HS-27A (cell line): Measurements from ENCODE around the gene COX4I1.
"Not testable (repeated sequence)": the region's sequence is repeated elsewhere in the genome, so short reads cannot be mapped to it uniquely, and the experiment has no call there.

ENCODE experiments used
- DNase-seq: peaks from one replicate; pipeline ENCODE4 v3.0.0-alpha.2; 2012; ENCODE audit warnings: low read depth, missing footprints

Gene COX4I1

DNA sequence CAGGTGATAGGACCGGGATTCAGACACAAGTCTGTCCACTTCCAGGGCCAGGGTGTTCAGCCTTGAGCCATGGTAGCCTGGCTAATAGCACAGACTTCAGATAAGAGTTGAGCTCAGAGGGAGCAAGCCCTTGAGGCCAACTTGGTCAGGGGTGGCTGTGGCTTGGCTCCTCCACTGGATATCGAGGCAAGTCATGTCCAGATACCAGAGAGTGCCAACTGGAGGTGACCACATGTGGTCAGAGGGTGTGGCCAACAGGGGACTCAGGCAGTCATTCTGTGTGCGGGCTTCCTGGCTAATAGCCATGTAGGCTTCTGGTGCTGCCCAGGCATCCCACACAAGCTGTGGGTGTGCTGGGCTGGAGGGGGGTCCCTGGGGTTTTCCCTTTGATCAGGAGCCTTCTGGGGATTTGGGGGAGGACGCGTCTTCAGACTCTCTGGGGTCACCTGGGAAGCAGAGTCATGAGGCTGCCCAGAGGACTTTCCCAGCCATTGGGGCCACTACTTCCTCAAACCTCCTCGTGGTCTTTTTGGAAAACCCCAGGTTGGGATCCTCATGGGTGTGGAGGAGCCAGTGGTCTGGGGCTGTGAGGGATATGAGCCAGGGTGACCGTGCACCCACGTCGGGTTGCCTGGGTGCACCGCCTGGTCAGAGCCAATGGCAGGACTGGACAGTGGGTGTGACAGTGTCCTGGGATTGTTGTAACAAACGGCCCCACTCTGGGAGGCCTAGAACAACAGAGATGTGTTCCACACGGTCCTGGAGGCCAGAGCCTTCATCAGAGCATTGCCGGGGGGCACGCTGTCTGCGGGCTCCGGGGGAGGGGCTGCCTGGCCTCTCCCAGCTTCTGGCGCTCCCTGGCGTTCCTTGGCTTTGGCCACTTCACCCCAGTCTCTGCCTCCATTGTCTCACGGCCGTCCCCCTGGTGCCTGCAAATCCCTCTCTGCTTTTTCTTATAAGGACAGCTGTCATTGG lies 25.0 kb downstream of the COX4I1 start:
- no peak for DNase-seq

DNA sequence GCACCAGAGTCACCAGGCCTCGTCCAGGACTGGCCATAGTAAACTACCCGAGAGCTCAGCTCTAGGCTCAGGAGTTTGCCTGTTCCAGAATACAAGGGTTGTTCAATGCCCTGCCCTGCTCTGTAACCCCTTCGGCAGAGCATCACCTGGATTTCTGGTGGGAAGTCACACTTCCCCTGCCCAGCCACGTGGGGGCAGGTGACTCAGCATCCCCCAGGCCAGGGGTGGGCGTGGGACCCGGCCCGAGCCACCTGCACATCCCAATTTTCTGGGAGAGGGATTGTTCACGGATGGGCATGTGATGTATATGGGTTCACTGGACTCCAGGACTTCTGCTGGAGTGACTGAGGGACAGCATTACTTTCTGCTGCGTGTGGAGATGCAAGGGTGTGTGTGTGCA lies 25.8 kb downstream of the COX4I1 start:
- no peak for DNase-seq

DNA sequence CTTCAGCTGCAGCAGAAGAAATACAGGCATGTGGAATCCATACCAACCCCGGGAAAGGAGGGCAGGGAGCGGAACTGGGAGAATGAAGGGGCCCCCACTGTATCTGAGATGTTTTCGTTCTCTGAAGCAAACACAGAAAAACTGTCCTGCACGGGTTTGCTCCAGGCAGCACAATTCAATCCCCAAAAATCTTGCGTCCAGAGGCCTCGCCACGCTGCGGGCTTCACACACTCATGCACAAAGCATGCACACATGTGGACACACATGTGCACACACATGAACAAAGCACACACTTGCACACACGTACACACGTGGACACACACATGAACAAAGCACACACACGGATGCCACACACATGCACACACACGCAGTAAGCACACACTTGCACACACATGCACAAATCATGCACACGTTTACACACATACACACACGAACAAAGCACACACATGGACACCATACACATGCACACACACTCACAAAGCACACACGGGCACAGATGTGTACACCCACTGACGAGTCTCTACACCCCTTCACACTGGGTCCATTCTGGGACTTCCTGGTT lies 27.3 kb downstream of the COX4I1 start:
- no peak for DNase-seq

DNA sequence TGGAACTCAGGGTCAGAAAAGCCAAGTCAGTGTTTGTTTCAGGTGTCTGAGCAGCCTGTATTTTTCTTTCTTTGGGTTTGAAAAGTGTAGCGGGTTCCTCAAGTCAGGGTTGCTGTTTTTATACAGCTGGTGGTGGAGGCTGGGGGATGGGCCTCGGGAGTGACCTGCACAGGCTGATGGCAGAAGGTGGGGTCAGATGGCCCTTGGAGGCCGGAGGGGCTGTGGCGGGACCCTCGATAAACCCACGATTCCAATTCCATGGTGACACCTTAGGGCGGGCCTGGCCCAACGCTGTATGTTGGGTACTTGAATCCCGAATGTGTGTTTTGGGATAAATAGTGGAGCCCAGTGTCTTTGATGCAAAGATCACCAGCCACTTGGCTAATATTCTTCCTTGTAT lies 28.7 kb downstream of the COX4I1 start:
- DNase-seq, result no peak

DNA sequence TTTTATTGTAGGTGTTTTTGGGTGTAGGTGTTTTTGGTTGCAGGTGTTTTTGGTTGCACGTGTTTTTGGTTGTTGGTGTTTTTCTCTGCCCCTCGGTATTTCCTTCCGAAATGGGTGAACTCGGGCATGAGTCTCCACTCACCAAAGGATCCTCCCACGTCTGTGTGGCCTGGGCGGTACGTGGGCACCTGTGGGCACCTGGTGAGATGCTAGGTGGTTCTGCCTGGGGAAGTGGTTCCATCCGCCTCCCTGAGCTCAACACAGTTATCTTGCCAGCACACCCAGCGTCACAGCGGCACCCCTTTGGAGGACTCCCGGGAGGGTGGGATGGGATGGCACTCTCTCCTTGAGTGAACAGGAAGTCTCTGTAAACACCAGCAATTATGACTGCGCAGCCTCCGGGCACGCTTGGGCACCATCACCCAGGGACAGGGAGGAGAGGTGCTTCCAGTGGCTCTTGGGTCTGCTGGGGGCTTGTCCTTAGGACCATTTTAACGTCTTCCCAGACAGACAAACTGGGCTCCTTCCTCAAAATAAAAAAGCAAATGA lies 29.8 kb downstream of the COX4I1 start:
- no peak for DNase-seq

DNA sequence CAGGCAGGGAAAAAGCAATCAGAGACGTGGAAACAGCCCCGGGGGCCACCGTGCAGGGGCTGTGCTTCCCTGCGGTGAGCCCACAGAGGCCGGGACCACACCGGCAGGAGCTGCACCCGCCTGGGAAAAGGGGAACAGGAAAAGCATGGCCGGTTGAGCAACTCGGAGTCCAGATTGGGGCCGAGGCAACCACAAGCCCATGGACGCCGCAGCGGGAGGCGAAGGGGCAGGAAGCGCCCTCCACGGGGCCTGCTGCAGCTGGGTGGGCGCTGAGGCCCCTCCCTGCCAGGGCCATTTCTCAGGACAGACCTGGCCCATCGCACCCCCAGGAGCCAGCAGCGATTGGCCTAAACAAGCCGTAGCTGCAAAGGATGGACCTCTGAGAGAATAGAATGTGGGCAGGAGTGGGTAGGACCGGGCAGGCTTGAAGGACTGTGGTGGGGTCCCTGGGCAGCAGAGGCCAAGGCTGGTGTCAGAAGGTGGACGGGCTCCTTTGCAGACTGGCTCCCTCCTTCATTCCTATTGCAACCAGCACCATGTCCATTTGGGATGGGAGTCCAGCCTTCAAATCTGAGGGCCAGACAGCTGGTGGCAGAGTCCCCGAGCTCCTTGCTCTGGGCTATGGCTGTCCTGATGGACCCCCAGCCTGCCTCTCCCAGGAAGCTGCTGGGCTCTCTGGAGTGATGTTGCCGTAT lies 30.4 kb downstream of the COX4I1 start:
- DNase-seq, result no peak

DNA sequence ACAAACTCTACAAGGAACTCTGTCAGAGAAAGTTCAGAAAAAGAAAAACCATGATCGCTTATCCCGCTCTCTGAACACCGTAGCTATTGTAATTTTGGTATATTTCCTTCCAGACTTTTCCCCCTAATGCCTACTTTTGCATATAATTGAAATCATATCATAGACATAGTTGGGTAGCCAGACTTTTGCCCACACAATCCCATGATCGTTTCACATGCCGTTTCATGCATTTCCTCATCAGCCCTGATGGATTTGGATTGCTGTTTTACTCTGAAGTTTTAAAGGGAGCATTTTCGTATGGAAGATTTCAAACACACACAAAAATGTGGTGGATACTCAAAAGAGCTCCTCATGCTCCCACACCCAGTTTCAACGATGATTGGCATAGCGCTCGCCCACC lies 31.3 kb downstream of the COX4I1 start:
- no peak for DNase-seq

DNA sequence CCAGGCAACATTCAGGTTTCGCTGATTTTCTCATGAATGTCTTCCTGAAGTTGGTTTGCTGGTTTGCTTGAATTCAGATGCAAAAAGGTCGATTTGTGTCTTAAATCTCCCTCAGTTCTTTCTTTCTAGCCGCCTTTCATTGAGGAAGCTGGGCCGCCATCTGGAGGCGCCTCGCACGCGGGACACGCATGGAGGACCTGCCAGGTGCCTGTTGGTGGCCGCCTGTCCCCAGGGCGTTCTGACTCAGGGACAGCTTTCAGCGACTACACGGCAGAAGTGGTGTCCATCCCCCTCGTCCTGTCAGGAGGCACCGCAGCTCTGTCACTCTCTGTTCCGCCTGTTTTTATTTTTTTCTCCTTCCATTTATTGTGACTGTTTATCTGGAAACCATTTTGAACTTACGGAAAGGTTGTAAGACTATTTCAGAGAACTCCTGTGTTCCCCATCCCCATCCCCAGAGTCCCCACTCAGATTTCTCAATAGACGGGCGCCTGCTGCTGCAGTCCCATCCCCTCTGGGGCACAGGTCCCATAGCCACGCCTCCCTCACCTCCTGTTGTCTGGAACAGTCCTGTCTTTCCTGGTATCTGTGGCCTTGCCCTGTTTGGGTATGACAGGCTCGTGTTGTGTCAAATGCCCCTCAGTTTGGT lies 33.2 kb downstream of the COX4I1 start:
- DNase-seq, result no peak

DNA sequence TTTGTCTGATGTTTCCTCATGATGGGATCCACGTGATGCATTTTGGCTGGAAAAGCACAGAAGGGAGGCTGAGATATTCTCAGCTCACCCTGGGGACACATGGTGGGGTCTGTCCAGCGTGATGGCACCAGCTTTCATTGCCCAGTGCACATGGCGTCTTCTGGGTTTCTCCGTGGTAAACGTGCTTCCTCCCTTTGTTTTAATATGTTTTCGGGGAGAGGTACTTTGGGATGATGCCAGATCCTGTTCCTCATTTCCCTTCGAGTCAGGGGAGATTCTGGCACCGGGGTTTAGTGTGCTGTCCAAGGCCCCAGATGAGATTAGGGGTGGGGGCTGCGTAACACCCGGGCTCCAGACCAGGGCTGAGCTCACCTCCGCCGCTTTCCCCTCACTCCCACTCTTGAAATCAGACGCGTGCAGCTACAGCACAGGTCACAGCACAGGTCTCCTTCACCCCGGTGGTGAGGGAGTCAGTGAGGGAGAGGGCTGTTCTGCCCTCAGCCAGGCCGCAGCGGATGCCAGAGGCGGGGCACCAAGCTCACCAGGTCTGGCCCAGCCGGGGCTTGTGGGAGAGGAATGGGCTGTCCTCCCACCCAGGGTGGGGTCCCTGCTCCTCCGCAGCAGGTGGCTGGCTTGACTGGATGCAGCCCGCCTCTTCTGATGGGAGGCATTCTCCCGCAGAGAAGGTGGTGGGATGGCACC lies 33.9 kb downstream of the COX4I1 start:
- no peak for DNase-seq

- DNase-seq, result no peak
These were observed 35.2 kb downstream of the COX4I1 start for GRCh38 chr16:85834741-85835140.

- DNase-seq, result no peak
These were observed 35.8 kb downstream of the COX4I1 start for GRCh38 chr16:85835227-85835751.

GRCh38 chr16:85835956-85836705 lies 36.6 kb downstream of the COX4I1 start:
- no peak for DNase-seq

DNA sequence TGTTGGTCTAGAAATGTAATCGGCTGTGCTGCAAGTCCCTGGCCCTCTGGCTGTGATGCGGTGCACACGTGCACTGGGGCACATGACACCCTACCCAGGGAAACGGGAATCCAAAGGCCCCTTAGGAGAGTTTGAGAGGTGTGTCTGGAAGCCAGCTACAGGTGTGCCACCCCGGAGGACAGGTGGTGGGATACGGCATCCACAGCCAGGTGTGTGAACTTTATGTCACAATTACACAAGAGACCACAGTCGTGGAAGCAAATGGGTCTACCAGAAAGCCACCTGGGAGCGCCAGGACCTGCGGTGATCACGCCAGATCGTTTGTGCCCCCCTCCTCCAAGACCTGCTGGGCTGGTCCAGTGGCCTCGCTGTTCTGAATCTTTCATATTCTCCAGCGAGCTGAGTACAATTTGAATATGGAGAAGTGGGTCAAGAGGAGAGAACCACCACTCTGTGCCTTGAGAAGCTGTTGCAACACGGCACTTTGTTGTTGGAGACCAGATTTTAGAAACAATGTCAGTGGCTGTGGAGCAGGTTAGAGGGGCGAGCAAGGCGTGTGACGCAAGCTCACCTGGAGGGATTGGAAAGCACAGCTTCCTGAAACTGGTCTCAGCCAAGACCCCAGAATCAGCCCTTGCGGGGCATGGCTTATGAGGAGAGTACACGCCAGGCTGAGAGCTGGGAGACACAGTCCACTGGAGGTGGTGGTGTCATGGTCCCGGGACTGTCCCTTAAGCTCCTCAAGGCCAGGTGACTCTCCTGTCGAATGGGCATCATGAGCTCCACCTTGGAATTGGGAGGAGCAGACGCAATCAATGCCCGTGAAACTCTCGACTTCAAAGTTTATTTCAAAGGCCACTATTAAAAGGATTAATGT lies 37.4 kb downstream of the COX4I1 start:
- no peak for DNase-seq

GRCh38 chr16:85837654-85838053 lies 38.2 kb downstream of the COX4I1 start:
- DNase-seq, result not testable (repeated sequence)

DNA sequence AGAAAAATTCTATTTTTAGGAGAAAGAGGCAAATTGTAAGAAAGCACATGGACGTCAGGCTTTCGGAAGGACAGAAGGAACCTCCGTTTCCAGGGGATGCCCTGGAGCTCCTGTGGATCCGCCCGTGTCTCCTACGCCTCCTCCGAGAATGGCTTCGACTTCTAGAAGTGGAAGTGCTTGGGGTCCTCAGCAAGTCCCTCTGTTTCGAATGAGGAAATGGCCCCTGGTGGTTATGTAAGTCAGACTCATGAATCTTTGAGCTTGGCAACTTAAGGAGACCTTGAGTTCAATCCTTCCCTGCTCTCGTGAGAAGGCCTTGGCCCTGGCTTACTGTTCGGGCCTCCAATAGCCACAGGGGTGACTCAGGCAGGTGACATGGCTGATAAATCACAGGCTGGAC lies 38.9 kb downstream of the COX4I1 start:
- DNase-seq, result no peak

DNA sequence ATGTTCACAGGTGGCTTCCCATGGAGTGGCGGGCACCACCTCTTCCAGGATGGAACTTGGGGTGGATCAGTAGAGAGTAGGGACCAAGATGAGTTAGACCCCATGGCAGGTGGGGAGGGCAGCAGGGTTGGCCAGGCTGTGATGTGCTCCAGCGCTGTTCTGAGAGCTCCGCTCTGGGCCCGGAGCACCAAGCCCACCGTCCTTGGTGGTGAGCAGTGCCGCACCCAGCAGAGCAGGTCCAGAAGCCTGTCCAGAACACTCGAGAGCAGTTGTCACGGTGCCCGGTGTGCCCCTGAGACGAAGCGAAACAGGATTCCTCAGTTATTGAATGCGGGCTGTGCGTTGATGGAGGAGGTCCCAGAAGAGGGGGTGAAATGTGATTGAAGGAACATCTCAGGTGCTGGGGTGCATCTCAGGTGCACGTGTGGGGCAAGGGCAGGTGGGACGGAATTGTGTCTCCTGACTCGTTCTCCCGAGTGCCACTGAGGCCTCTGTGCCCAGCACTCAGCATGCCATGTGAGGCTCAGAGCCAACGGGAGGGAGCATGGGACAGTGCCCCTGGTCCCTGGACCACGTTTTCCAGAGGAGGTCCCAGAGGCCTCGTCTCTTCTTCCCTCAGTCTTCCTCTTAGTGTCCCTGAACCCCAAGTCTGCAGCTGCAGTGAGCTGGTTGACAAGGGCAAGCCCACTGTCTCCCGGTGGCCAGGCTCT lies 39.5 kb downstream of the COX4I1 start:
- DNase-seq, result no peak

DNA sequence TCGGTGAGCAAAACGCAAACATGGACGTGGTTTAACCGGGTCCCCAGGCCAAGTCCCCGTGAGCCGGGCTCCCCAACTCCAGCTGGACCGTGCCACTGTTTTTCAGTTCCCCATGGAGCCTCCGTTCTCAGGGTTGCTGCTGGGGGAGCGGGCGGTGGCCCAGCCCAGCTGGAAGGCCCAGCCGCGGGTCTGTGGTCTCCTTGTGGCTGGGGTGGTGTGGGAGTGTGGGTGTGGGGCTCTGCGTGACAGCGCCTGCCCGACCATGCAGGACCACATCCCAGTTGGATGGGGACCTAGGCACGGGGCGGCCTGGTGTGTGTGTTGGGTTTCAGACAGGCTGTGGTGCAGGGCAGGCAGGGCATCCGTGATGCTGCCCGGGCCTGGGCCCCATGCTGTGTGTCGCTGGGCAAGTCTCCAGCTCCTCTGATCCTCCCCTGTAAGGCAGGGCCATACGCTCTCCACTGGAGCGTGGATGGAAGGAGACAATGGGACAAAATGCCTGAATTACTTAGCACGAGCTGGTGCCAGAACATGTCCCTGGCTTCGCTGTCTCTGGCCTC lies 40.3 kb downstream of the COX4I1 start:
- no peak for DNase-seq

DNA sequence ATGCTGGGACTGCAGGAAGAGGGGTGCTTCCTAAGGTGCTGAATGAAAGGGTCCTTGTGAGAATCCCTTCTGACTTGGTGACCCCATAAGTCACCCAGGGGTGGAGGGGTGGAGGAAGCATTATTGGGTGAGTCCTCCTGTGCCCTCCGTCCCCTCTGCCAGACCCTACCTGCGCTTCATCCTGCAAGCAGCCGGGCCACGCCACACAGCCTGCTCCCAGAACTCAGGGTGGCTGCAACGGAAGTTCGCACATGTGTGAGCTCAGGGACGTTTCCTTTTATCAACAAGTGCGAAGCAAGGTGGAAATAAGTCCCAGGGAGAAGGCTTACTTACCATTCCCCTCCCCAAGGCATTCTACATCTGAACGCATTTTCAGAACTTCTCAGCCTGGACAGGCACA lies 40.9 kb downstream of the COX4I1 start:
- DNase-seq, result no peak

DNA sequence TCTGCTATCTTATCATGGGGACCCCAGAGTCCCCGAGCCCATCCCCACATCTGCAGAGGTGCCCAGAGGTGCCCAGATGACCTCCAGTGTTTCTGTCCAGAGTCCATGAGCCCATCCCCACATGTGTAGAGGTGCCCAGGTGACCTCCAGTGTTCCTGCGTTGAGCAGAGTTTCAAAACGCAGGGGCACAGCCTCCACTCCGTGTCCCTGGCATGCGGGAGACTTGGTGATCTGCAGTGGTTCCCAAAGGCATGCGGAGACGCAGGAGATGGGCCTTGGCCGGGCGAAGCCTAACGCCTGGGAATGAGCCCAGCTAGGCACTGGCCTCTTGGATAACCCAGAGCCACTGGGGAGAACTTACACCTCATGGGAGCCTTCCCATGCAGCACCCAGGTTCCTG lies 41.3 kb downstream of the COX4I1 start:
- DNase-seq, result no peak
